Measurements from ENCODE around the gene C20orf204.

Gene C20orf204

GRCh38 chr20:64035933-64036345 lies at the start of gene C20orf204:
TSS of gene C20orf204 (plus strand) at chr20:64036182. CDS start at chr20:64036324, 142 bp downstream.
- Histone ChIP-seq H3K27ac (ENCODE audit: low read length) (no peak within 1 kb of the TSS), H3K36me3 (ENCODE audit: control insufficient read depth, insufficient read depth, low read length) (peaks cover 10% of the 10 kb centered on the region), H3K27me3 (ENCODE audit: control insufficient read depth, insufficient read depth, low read length) (peaks cover 5% of the 10 kb centered on the region; the same call in 1 of the 2 replicates), H3K4me3 (ENCODE audit: low read length) (no peak within 1 kb of the TSS), H3K4me1 (ENCODE audit: control insufficient read depth, insufficient read depth, low read length) (peaks cover 16% of the 10 kb centered on the region), H3K9me3 (ENCODE audit: control insufficient read depth, insufficient read depth, low read length) (no peaks in the 10 kb centered on the region)
- DNase-seq (ENCODE audit: low read depth, low spot score), result no peak
- whole genome bisulfite sequencing (ENCODE audit: insufficient coverage, insufficient read length), result no CpG with 5 or more reads among the region's 10 CpGs

GRCh38 chr20:64000906-64001305 lies 35.1 kb upstream of the C20orf204 start:
- no peaks in the 10 kb centered on the region for H3K27me3 ChIP-seq (ENCODE audit: control insufficient read depth, insufficient read depth, low read length)
- no peaks in the 10 kb centered on the region for H3K4me1 ChIP-seq (ENCODE audit: control insufficient read depth, insufficient read depth, low read length)
- no peak overlapping the region for H3K27ac ChIP-seq (ENCODE audit: low read length)
- H3K9me3 ChIP-seq (ENCODE audit: control insufficient read depth, insufficient read depth, low read length), result no peaks in the 10 kb centered on the region
- no peak for DNase-seq (ENCODE audit: low read depth, low spot score)
- H3K4me3 ChIP-seq (ENCODE audit: low read length), result no peak overlapping the region
- H3K36me3 ChIP-seq (ENCODE audit: control insufficient read depth, insufficient read depth, low read length), result peaks cover 38% of the 10 kb centered on the region
- no CpG with 5 or more reads among the region's 12 CpGs for WGBS (ENCODE audit: insufficient coverage, insufficient read length)

GRCh38 chr20:64001607-64002011 lies 34.4 kb upstream of the C20orf204 start:
- no peak overlapping the region for H3K27ac ChIP-seq (ENCODE audit: low read length)
- H3K27me3 ChIP-seq (ENCODE audit: control insufficient read depth, insufficient read depth, low read length), result no peaks in the 10 kb centered on the region
- H3K9me3 ChIP-seq (ENCODE audit: control insufficient read depth, insufficient read depth, low read length), result no peaks in the 10 kb centered on the region
- no peak for DNase-seq (ENCODE audit: low read depth, low spot score)
- H3K4me3 ChIP-seq (ENCODE audit: low read length), result no peak overlapping the region
- H3K4me1 ChIP-seq (ENCODE audit: control insufficient read depth, insufficient read depth, low read length), result no peaks in the 10 kb centered on the region
- H3K36me3 ChIP-seq (ENCODE audit: control insufficient read depth, insufficient read depth, low read length), result peaks cover 37% of the 10 kb centered on the region
- WGBS (ENCODE audit: insufficient coverage, insufficient read length), result no CpG with 5 or more reads among the region's 11 CpGs

GRCh38 chr20:64003960-64004725 lies 31.8 kb upstream of the C20orf204 start:
- no peak overlapping the region for H3K4me3 ChIP-seq (ENCODE audit: low read length)
- peaks cover 33% of the 10 kb centered on the region for H3K36me3 ChIP-seq (ENCODE audit: control insufficient read depth, insufficient read depth, low read length)
- H3K4me1 ChIP-seq (ENCODE audit: control insufficient read depth, insufficient read depth, low read length), result no peaks in the 10 kb centered on the region
- no peaks in the 10 kb centered on the region for H3K9me3 ChIP-seq (ENCODE audit: control insufficient read depth, insufficient read depth, low read length)
- WGBS (ENCODE audit: insufficient coverage, insufficient read length), result no CpG with 5 or more reads among the region's 7 CpGs
- no peak overlapping the region for H3K27ac ChIP-seq (ENCODE audit: low read length)
- DNase-seq (ENCODE audit: low read depth, low spot score), result no peak
- no peaks in the 10 kb centered on the region for H3K27me3 ChIP-seq (ENCODE audit: control insufficient read depth, insufficient read depth, low read length)

- DNase-seq (ENCODE audit: low read depth, low spot score), result no peak
- Histone ChIP-seq H3K9me3 (ENCODE audit: control insufficient read depth, insufficient read depth, low read length) (no peaks in the 10 kb centered on the region), H3K27me3 (ENCODE audit: control insufficient read depth, insufficient read depth, low read length) (no peaks in the 10 kb centered on the region), H3K27ac (ENCODE audit: low read length) (no peak overlapping the region), H3K4me3 (ENCODE audit: low read length) (no peak overlapping the region), H3K4me1 (ENCODE audit: control insufficient read depth, insufficient read depth, low read length) (no peaks in the 10 kb centered on the region), H3K36me3 (ENCODE audit: control insufficient read depth, insufficient read depth, low read length) (peaks cover 27% of the 10 kb centered on the region)
- no CpG with 5 or more reads among the region's 6 CpGs for WGBS (ENCODE audit: insufficient coverage, insufficient read length)
Observed at GRCh38 chr20:64005394-64005793, 30.6 kb upstream of the C20orf204 start.

GRCh38 chr20:64006490-64006889 lies 29.5 kb upstream of the C20orf204 start:
- Histone ChIP-seq H3K36me3 (ENCODE audit: control insufficient read depth, insufficient read depth, low read length) (peaks cover 30% of the 10 kb centered on the region), H3K27me3 (ENCODE audit: control insufficient read depth, insufficient read depth, low read length) (no peaks in the 10 kb centered on the region), H3K4me1 (ENCODE audit: control insufficient read depth, insufficient read depth, low read length) (no peaks in the 10 kb centered on the region), H3K9me3 (ENCODE audit: control insufficient read depth, insufficient read depth, low read length) (no peaks in the 10 kb centered on the region), H3K4me3 (ENCODE audit: low read length) (no peak overlapping the region), H3K27ac (ENCODE audit: low read length) (no peak overlapping the region)
- WGBS (ENCODE audit: insufficient coverage, insufficient read length), result no CpG with 5 or more reads among the region's 10 CpGs
- no peak for DNase-seq (ENCODE audit: low read depth, low spot score)

- no peak overlapping the region for H3K27ac ChIP-seq (ENCODE audit: low read length)
- H3K36me3 ChIP-seq (ENCODE audit: control insufficient read depth, insufficient read depth, low read length), result peaks cover 29% of the 10 kb centered on the region
- no peaks in the 10 kb centered on the region for H3K4me1 ChIP-seq (ENCODE audit: control insufficient read depth, insufficient read depth, low read length)
- no peaks in the 10 kb centered on the region for H3K27me3 ChIP-seq (ENCODE audit: control insufficient read depth, insufficient read depth, low read length)
- no peak for DNase-seq (ENCODE audit: low read depth, low spot score)
- no peak overlapping the region for H3K4me3 ChIP-seq (ENCODE audit: low read length)
- H3K9me3 ChIP-seq (ENCODE audit: control insufficient read depth, insufficient read depth, low read length), result no peaks in the 10 kb centered on the region
- WGBS (ENCODE audit: insufficient coverage, insufficient read length), result no CpG with 5 or more reads among the region's 3 CpGs
Observed at GRCh38 chr20:64006902-64007301, 29.1 kb upstream of the C20orf204 start.

GRCh38 chr20:64009811-64010387 lies 26.1 kb upstream of the C20orf204 start:
- DNase-seq (ENCODE audit: low read depth, low spot score), result no peak
- H3K27me3 ChIP-seq (ENCODE audit: control insufficient read depth, insufficient read depth, low read length), result no peaks in the 10 kb centered on the region
- WGBS (ENCODE audit: insufficient coverage, insufficient read length), result no CpG with 5 or more reads among the region's 13 CpGs
- H3K4me1 ChIP-seq (ENCODE audit: control insufficient read depth, insufficient read depth, low read length), result no peaks in the 10 kb centered on the region
- H3K36me3 ChIP-seq (ENCODE audit: control insufficient read depth, insufficient read depth, low read length), result peaks cover 22% of the 10 kb centered on the region
- no peaks in the 10 kb centered on the region for H3K9me3 ChIP-seq (ENCODE audit: control insufficient read depth, insufficient read depth, low read length)
- no peak overlapping the region for H3K4me3 ChIP-seq (ENCODE audit: low read length)
- no peak overlapping the region for H3K27ac ChIP-seq (ENCODE audit: low read length)

- H3K4me1 ChIP-seq (ENCODE audit: control insufficient read depth, insufficient read depth, low read length), result no peaks in the 10 kb centered on the region
- H3K9me3 ChIP-seq (ENCODE audit: control insufficient read depth, insufficient read depth, low read length), result no peaks in the 10 kb centered on the region
- no peaks in the 10 kb centered on the region for H3K27me3 ChIP-seq (ENCODE audit: control insufficient read depth, insufficient read depth, low read length)
- no CpG with 5 or more reads among the region's 8 CpGs for WGBS (ENCODE audit: insufficient coverage, insufficient read length)
- no peak overlapping the region for H3K27ac ChIP-seq (ENCODE audit: low read length)
- H3K4me3 ChIP-seq (ENCODE audit: low read length), result no peak overlapping the region
- peaks cover 17% of the 10 kb centered on the region; the same call in 1 of the 2 replicates for H3K36me3 ChIP-seq (ENCODE audit: control insufficient read depth, insufficient read depth, low read length)
- DNase-seq (ENCODE audit: low read depth, low spot score), result no peak
Observed at GRCh38 chr20:64010711-64011237, 25.2 kb upstream of the C20orf204 start.

- no peak for DNase-seq (ENCODE audit: low read depth, low spot score)
- H3K9me3 ChIP-seq (ENCODE audit: control insufficient read depth, insufficient read depth, low read length), result no peaks in the 10 kb centered on the region
- peaks cover 17% of the 10 kb centered on the region; the same call in 1 of the 2 replicates for H3K36me3 ChIP-seq (ENCODE audit: control insufficient read depth, insufficient read depth, low read length)
- H3K27me3 ChIP-seq (ENCODE audit: control insufficient read depth, insufficient read depth, low read length), result no peaks in the 10 kb centered on the region
- no CpG with 5 or more reads among the region's 16 CpGs for WGBS (ENCODE audit: insufficient coverage, insufficient read length)
- no peak overlapping the region for H3K27ac ChIP-seq (ENCODE audit: low read length)
- H3K4me3 ChIP-seq (ENCODE audit: low read length), result no peak overlapping the region
- no peaks in the 10 kb centered on the region for H3K4me1 ChIP-seq (ENCODE audit: control insufficient read depth, insufficient read depth, low read length)
Observed at GRCh38 chr20:64011366-64011779, 24.6 kb upstream of the C20orf204 start.

Data from iPS DF 6.9 (cell line).